Colonic mucosa (tissue), 4 donors: Measurements from ENCODE around the gene ZNF202. TPM values are rescaled to one million over a fixed set of nuclear protein-coding genes. Genes with fewer than 3 reads are reported as not detected.

Experiments
- DNase-seq: peaks from one replicate; pipeline ENCODE4 v3.0.0-alpha.2; 2020
- H3K27ac ChIP-seq: fragments of 200-600 bp; one replicate; pipeline ENCODE4 v1.8.0; 2021
- H3K27me3 ChIP-seq: fragments of 200-600 bp; one replicate; pipeline ENCODE4 v1.8.0; 2021
- H3K36me3 ChIP-seq: fragments of 200-600 bp; one replicate; pipeline ENCODE4 v1.8.0; 2021
- H3K4me1 ChIP-seq: fragments of 200-600 bp; one replicate; pipeline ENCODE4 v1.8.0; 2021; ENCODE audit warnings: mild to moderate bottlenecking
- H3K4me3 ChIP-seq: fragments of 200-600 bp; one replicate; pipeline ENCODE4 v1.8.0; 2021
- H3K9ac ChIP-seq, 2 donors: one replicate each; pipeline ENCODE4 v1.7.0; 2013; ENCODE audit warnings: control low read depth in 2 of 2, low read depth in 2 of 2, low read length in 2 of 2
- H3K9me3 ChIP-seq: fragments of 200-600 bp; one replicate; pipeline ENCODE4 v1.8.0; 2021
- intact Hi-C: fragments of 100-400 bp; cut with DNase I; formaldehyde crosslinking; loops from one replicate; pipeline ENCODE4 v1.14.1; 2022
- total RNA-seq, 2 donors: library from RNA; stranded (reverse); fragmentation: NEBNext Ultra II Directional in 1 of 2; extraction: Animal tissue kit (Norgen Biotek cat#: 25700) in 1 of 2; gene quantifications; one replicate each; pipeline ENCODE4 v1.2.1, GENCODE V29; 2021
- TF ChIP-seq, protein P1 (sequence below): fragments of 200-600 bp; IDR thresholded peaks from one replicate; pipeline ENCODE4 v1.8.0; 2022; ENCODE audit warnings: antibody characterized with exemption, mild to moderate bottlenecking
- donor health status: healthy.
- donor health status: DM: no; HTN: no; CAD: no.
- donor health status: DM: no; HTN: no; CAD: no.

Gene ZNF202
- total RNA-seq, 2 donors from 2014 or later = 7.4 to 8.5 TPM

DNA sequence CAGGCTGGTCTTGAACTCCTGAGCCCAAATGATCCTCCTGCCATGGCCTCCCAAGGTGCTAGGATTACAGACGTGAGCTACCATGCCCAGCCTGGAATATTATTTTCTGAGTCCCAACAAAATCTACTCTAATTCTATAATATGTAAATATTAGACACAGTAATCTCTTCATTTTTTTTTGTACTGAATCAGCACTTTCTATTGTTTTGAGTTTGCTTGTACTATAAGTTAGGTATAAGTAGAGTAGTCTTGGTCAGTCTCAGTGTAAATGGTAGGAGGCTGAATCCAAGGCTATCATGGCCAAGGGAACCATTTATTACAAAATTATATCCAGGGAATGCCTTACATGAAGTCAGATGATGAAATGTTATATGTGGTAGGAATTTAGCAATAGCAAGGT, 32.5 kb upstream of the ZNF202 start:
- H3K9me3 ChIP-seq = no peaks in the 10 kb centered on the region
- TF ChIP-seq, protein P1, sequence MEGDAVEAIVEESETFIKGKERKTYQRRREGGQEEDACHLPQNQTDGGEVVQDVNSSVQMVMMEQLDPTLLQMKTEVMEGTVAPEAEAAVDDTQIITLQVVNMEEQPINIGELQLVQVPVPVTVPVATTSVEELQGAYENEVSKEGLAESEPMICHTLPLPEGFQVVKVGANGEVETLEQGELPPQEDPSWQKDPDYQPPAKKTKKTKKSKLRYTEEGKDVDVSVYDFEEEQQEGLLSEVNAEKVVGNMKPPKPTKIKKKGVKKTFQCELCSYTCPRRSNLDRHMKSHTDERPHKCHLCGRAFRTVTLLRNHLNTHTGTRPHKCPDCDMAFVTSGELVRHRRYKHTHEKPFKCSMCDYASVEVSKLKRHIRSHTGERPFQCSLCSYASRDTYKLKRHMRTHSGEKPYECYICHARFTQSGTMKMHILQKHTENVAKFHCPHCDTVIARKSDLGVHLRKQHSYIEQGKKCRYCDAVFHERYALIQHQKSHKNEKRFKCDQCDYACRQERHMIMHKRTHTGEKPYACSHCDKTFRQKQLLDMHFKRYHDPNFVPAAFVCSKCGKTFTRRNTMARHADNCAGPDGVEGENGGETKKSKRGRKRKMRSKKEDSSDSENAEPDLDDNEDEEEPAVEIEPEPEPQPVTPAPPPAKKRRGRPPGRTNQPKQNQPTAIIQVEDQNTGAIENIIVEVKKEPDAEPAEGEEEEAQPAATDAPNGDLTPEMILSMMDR = no peak
- no peaks in the 10 kb centered on the region for H3K4me1 ChIP-seq
- H3K4me3 ChIP-seq = no peak overlapping the region
- H3K9ac ChIP-seq = no peak overlapping the region
- no peaks in the 10 kb centered on the region for H3K27me3 ChIP-seq
- no peaks in the 10 kb centered on the region for H3K36me3 ChIP-seq
- no peak overlapping the region for H3K27ac ChIP-seq
- DNase-seq = no peak
- intact Hi-C loops = no loop called here

- no peak for DNase-seq
- H3K9me3 ChIP-seq = no peaks in the 10 kb centered on the region
- H3K4me3 ChIP-seq = no peak overlapping the region
- TF ChIP-seq, protein P1 = no peak
- no peaks in the 10 kb centered on the region for H3K36me3 ChIP-seq
- no peaks in the 10 kb centered on the region for H3K4me1 ChIP-seq
- no peak overlapping the region for H3K27ac ChIP-seq
- no peak overlapping the region for H3K9ac ChIP-seq
- intact Hi-C loops = no loop called here
- no peaks in the 10 kb centered on the region for H3K27me3 ChIP-seq
Observed at GRCh38 chr11:123773026-123773425, 31.6 kb upstream of the ZNF202 start.

GRCh38 chr11:123771664-123772063, 30.2 kb upstream of the ZNF202 start:
- intact Hi-C loops = no loop called here
- TF ChIP-seq, protein P1 = no peak
- no peak overlapping the region for H3K4me3 ChIP-seq
- no peaks in the 10 kb centered on the region for H3K36me3 ChIP-seq
- H3K4me1 ChIP-seq = no peaks in the 10 kb centered on the region
- no peak for DNase-seq
- no peaks in the 10 kb centered on the region for H3K27me3 ChIP-seq
- no peak overlapping the region for H3K9ac ChIP-seq
- H3K27ac ChIP-seq = no peak overlapping the region
- no peaks in the 10 kb centered on the region for H3K9me3 ChIP-seq

DNA sequence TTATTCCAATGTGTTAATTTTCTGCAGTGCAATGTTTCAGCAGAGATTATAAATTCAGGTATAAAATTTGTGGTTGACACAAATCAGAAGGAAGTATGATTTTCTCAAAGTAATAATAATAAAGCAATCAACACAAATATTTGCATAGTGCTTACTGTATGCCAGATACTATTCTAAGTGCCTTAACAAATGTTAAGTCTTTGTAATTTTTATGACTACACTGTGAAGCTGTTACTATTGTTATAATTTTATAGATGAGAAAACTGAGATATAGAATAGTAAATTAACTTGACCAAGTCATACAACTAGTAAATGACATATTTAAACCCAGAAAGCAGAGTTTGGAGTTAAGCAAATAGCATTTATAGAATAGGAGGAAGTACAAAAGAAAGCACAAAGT, 29.3 kb upstream of the ZNF202 start:
- H3K4me1 ChIP-seq = no peaks in the 10 kb centered on the region
- TF ChIP-seq, protein P1 = no peak
- H3K9me3 ChIP-seq = no peaks in the 10 kb centered on the region
- no peak overlapping the region for H3K4me3 ChIP-seq
- no peak overlapping the region for H3K27ac ChIP-seq
- no peaks in the 10 kb centered on the region for H3K36me3 ChIP-seq
- no peak overlapping the region for H3K9ac ChIP-seq
- DNase-seq = no peak
- intact Hi-C loops = no loop called here
- H3K27me3 ChIP-seq = no peaks in the 10 kb centered on the region

DNA sequence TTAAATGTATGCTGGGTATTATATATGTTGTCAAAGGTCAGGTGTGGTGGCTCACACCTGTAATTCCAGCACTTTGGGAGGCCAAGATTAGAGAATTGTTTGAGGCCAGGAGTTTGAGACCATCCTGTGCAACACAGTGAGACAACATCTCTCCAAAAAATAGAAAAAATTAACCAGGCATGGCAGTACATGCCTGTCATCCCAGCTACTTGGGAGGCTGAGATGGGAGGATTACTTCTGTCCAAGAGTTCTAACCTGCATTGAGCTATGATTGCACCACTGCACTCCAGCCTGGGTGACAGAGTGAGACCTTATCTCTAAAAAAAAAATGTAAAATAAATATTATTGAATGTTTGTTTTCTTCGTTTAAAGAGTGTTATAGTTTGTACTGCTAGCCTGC, 24.1 kb upstream of the ZNF202 start:
- no peak overlapping the region for H3K4me3 ChIP-seq
- H3K9me3 ChIP-seq = no peaks in the 10 kb centered on the region
- no peak overlapping the region for H3K27ac ChIP-seq
- H3K27me3 ChIP-seq = no peaks in the 10 kb centered on the region
- intact Hi-C loops = no loop called here
- DNase-seq = no peak
- H3K36me3 ChIP-seq = no peaks in the 10 kb centered on the region
- no peak overlapping the region for H3K9ac ChIP-seq
- no peaks in the 10 kb centered on the region for H3K4me1 ChIP-seq
- TF ChIP-seq, protein P1 = no peak

DNA sequence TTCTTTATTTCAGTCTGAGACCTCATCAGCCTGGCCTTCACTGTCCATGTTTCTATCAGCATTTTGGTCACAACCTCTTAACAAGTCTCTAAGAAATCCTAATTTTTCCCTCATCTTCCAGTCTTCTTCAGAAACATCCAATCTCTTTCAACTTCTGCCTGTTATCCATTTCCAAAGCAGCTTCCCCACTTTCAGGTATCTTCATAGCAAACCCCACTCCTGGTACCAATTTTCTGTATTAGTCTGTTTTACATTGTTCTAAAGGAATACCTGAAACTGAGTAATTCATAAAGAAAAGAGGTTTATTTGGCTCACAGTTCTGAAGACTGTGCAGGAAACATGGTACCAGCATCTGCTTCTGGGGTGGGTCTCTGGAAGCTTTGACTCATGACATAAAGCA, 21.0 kb upstream of the ZNF202 start:
- TF ChIP-seq, protein P1 = no peak
- H3K27me3 ChIP-seq = no peaks in the 10 kb centered on the region
- H3K27ac ChIP-seq = no peak overlapping the region
- H3K9ac ChIP-seq = no peak overlapping the region
- no peaks in the 10 kb centered on the region for H3K9me3 ChIP-seq
- H3K4me1 ChIP-seq = no peaks in the 10 kb centered on the region
- intact Hi-C loops = no loop called here
- H3K36me3 ChIP-seq = no peaks in the 10 kb centered on the region
- DNase-seq = no peak
- H3K4me3 ChIP-seq = no peak overlapping the region
